HEK293 (cell line): ENCODE measurements around the gene DNAH11.

ENCODE experiments used
- CTCF ChIP-seq: fragments of 450-650 bp; formaldehyde crosslinking; IDR thresholded peaks from 2 replicates; pipeline ENCODE4 v1.5.1; 2016; ENCODE audit warnings: missing biosample characterization, missing genetic modification characterization
- PATZ1 ChIP-seq: fragments of 450-650 bp; formaldehyde crosslinking; IDR thresholded peaks from 2 replicates; pipeline ENCODE4 v1.5.1; 2016; ENCODE audit warnings: missing biosample characterization, missing genetic modification characterization
- PRDM2 ChIP-seq: fragments of 450-650 bp; formaldehyde crosslinking; IDR thresholded peaks from 2 replicates; pipeline ENCODE4 v1.5.1; 2016; ENCODE audit warnings: missing biosample characterization, missing genetic modification characterization, borderline replicate concordance
- REST ChIP-seq: fragments of 450-650 bp; formaldehyde crosslinking; IDR thresholded peaks from 2 replicates; pipeline ENCODE4 v1.5.1; 2016; ENCODE audit warnings: missing biosample characterization, missing genetic modification characterization
- SALL2 ChIP-seq: fragments of 450-650 bp; formaldehyde crosslinking; IDR thresholded peaks from 2 replicates; pipeline ENCODE4 v1.5.0; 2017; ENCODE audit warnings: missing biosample characterization, mild to moderate bottlenecking, missing genetic modification characterization, borderline replicate concordance
- SCRT1 ChIP-seq: fragments of 450-650 bp; formaldehyde crosslinking; IDR thresholded peaks from 2 replicates; pipeline ENCODE4 v1.5.1; 2016; ENCODE audit warnings: missing biosample characterization, missing genetic modification characterization, borderline replicate concordance
- ZBTB21 ChIP-seq: fragments of 450-650 bp; formaldehyde crosslinking; IDR thresholded peaks from 2 replicates; pipeline ENCODE4 v1.5.1; 2017; ENCODE audit warnings: missing biosample characterization, missing genetic modification characterization
- ZEB2 ChIP-seq: fragments of 450-650 bp; formaldehyde crosslinking; IDR thresholded peaks from 2 replicates; pipeline ENCODE4 v1.5.1; 2016; ENCODE audit warnings: missing biosample characterization, missing genetic modification characterization
- ZNF112 ChIP-seq: fragments of 450-650 bp; formaldehyde crosslinking; IDR thresholded peaks from 2 replicates; pipeline ENCODE4 v1.5.0; 2017; ENCODE audit warnings: missing biosample characterization, missing genetic modification characterization
- ZNF274 ChIP-seq, 2 experiments: fragments of 200-500 bp in 1 of 2; fragments of 450-650 bp in 1 of 2; sonication (Bioruptor generic) in 1 of 2; formaldehyde crosslinking in 1 of 2; IDR thresholded peaks; 2 replicates each; pipeline versions ENCODE4 v1.5.1 to v1.6.1; 2014 to 2016; ENCODE audit warnings: borderline replicate concordance in 1 of 2, inconsistent platforms in 1 of 2, low read length in 1 of 2, missing biosample characterization in 1 of 2, missing genetic modification characterization in 1 of 2
- ZNF501 ChIP-seq: fragments of 450-650 bp; formaldehyde crosslinking; IDR thresholded peaks from 2 replicates; pipeline ENCODE4 v1.5.1; 2016; ENCODE audit warnings: missing biosample characterization, missing genetic modification characterization
- ZNF529 ChIP-seq: fragments of 450-650 bp; formaldehyde crosslinking; IDR thresholded peaks from 2 replicates; pipeline ENCODE4 v1.5.1; 2017; ENCODE audit warnings: missing genetic modification characterization, missing biosample characterization; ENCODE audit not compliant: insufficient replicate concordance
- ZNF555 ChIP-seq: fragments of 450-650 bp; formaldehyde crosslinking; conservative IDR thresholded peaks from 2 replicates; pipeline ENCODE4 v1.5.1; 2017; ENCODE audit warnings: missing biosample characterization, mild to moderate bottlenecking, missing genetic modification characterization, inconsistent platforms

GRCh38 chr7:21746949-21747348 is 204.1 kb downstream of the DNAH11 start:
- TF ChIP-seq CTCF (tag by site-specific recombination) (no peak), ZNF112 (tag by site-specific recombination) (no peak), ZBTB21 (tag by site-specific recombination) (no peak), ZNF555 (no peak), SALL2 (tag by site-specific recombination) (no peak), ZNF501 (tag by site-specific recombination) (no peak), ZEB2 (tag by site-specific recombination) (no peak), PRDM2 (no peak), ZNF529 (tag by site-specific recombination) (no peak), PATZ1 (tag by site-specific recombination) (no peak), ZNF274 (IDR thresholded peaks at IDR 0.05; ENCODE audit: low read length) (no peak), ZNF274 (tag by site-specific recombination; IDR thresholded peaks at IDR 0.05; ENCODE audit: borderline replicate concordance) (no peak), SCRT1 (tag by site-specific recombination) (no peak), REST (no peak)
